WI38 (cell line): ENCODE data around the gene SLC39A7.

Source experiments
- H3K4me3 ChIP-seq: 2 replicates; pipeline ENCODE4 v1.5.1; 2011; ENCODE audit warnings: low read depth, mild to moderate bottlenecking, control low read depth, low read length
- CTCF ChIP-seq: IDR thresholded peaks from 2 replicates; pipeline ENCODE4 v1.5.1; 2012; ENCODE audit warnings: low read depth, mild to moderate bottlenecking, control low read depth, low read length

Gene SLC39A7

GRCh38 chr6:33166363-33166762, 34.3 kb upstream of the SLC39A7 start:
- TF ChIP-seq CTCF, result no peak
- H3K4me3 ChIP-seq, result no peak overlapping the region

GRCh38 chr6:33166811-33167210, 33.9 kb upstream of the SLC39A7 start:
- no peak for TF ChIP-seq CTCF
- no peak overlapping the region for H3K4me3 ChIP-seq

- H3K4me3 ChIP-seq, result no peak overlapping the region
- no peak for TF ChIP-seq CTCF
These were observed 33.0 kb upstream of the SLC39A7 start for GRCh38 chr6:33167374-33168283.

- H3K4me3 ChIP-seq, result no peak overlapping the region
- no peak for TF ChIP-seq CTCF
These were observed 32.4 kb upstream of the SLC39A7 start for GRCh38 chr6:33168284-33168601.

GRCh38 chr6:33168639-33169038, 32.0 kb upstream of the SLC39A7 start:
- no peak for TF ChIP-seq CTCF
- H3K4me3 ChIP-seq, result no peak overlapping the region

- TF ChIP-seq CTCF, result no peak
- no peak overlapping the region for H3K4me3 ChIP-seq
These were observed 31.1 kb upstream of the SLC39A7 start for GRCh38 chr6:33169291-33170175.
